GM23338 (cell line): ENCODE measurements around the gene OR13C2. TPM values are rescaled to one million over a fixed set of nuclear protein-coding genes. Genes with fewer than 3 reads are reported as not detected.
A peak's percentile ranks its signal among the peaks of the same experiment; 100 is the strongest.

Experiments used
- ATAC-seq: fragments of 200-7000 bp; cut with Tn5 transposase; 3 replicates; pipeline ENCODE4 v1.9.1; 2020
- DNase-seq: peaks from one replicate; pipeline ENCODE4 v3.0.0-alpha.2; 2015; ENCODE audit warnings: low spot score
- H2AFZ ChIP-seq: fragments of 200-600 bp; sonication (generic); 2 replicates; pipeline ENCODE4 v1.8.0; 2016; ENCODE audit warnings: antibody characterized with exemption, mild to moderate bottlenecking, moderate library complexity
- H3F3A ChIP-seq: fragments of 200-600 bp; sonication (generic); replicated peaks from 2 replicates; pipeline ENCODE4 v1.8.0; 2017; ENCODE audit warnings: antibody characterized with exemption, mixed run types, low read depth
- H3K27ac ChIP-seq: fragments of 200-600 bp; sonication (generic); 2 replicates; pipeline ENCODE4 v1.6.1; 2016; ENCODE audit warnings: low read depth
- H3K27me3 ChIP-seq: fragments of 200-600 bp; sonication (generic); 2 replicates; pipeline ENCODE4 v1.8.0; 2016; ENCODE audit warnings: mild to moderate bottlenecking, mixed run types, moderate library complexity; ENCODE audit not compliant: insufficient read depth
- H3K36me3 ChIP-seq: fragments of 200-600 bp; sonication (generic); 2 replicates; pipeline ENCODE4 v1.8.0; 2016; ENCODE audit warnings: mild to moderate bottlenecking; ENCODE audit not compliant: insufficient read depth
- H3K4me1 ChIP-seq: fragments of 200-600 bp; sonication (generic); 2 replicates; pipeline ENCODE4 v1.8.0; 2016; ENCODE audit warnings: mild to moderate bottlenecking, moderate library complexity; ENCODE audit not compliant: insufficient read depth
- H3K4me2 ChIP-seq: fragments of 200-600 bp; sonication (generic); 2 replicates; pipeline ENCODE4 v1.7.1; 2017; ENCODE audit warnings: mixed run types
- H3K4me3 ChIP-seq: fragments of 200-600 bp; sonication (generic); 2 replicates; pipeline ENCODE4 v1.6.1; 2016; ENCODE audit warnings: mixed run types
- H3K79me2 ChIP-seq: fragments of 200-600 bp; sonication (generic); replicated peaks from 2 replicates; pipeline ENCODE4 v1.8.0; 2017; ENCODE audit warnings: mild to moderate bottlenecking; ENCODE audit not compliant: insufficient read depth
- H3K9me2 ChIP-seq: fragments of 200-600 bp; sonication (generic); 2 replicates; pipeline ENCODE4 v1.8.0; 2017; ENCODE audit not compliant: insufficient read depth
- H4K20me1 ChIP-seq: fragments of 200-600 bp; sonication (generic); replicated peaks from 2 replicates; pipeline ENCODE4 v1.8.0; 2017; ENCODE audit warnings: mild to moderate bottlenecking; ENCODE audit not compliant: insufficient read depth
- H3K27ac Mint-ChIP-seq: 2 replicates; pipeline ENCODE4 v1.8.0; 2020; ENCODE audit warnings: inconsistent platforms, mild to moderate bottlenecking, moderate library complexity, mixed read lengths
- H3K27me3 Mint-ChIP-seq: 3 replicates; pipeline ENCODE4 v1.8.0; 2022; ENCODE audit warnings: low read depth, mild to moderate bottlenecking, moderate library complexity, mixed read lengths, inconsistent platforms; ENCODE audit not compliant: insufficient read depth, poor library complexity
- H3K36me3 Mint-ChIP-seq: 3 replicates; pipeline ENCODE4 v1.8.0; 2021; ENCODE audit warnings: low read depth, mild to moderate bottlenecking, inconsistent platforms, moderate library complexity, mixed read lengths
- H3K4me1 Mint-ChIP-seq: 3 replicates; pipeline ENCODE4 v1.8.0; 2020; ENCODE audit warnings: mild to moderate bottlenecking, inconsistent platforms, mixed read lengths
- H3K4me3 Mint-ChIP-seq: 3 replicates; pipeline ENCODE4 v1.8.0; 2021; ENCODE audit warnings: moderate library complexity, mild to moderate bottlenecking, inconsistent platforms, mixed read lengths
- H3K9me3 Mint-ChIP-seq: 3 replicates; pipeline ENCODE4 v1.8.0; 2020; ENCODE audit warnings: moderate library complexity, mild to moderate bottlenecking, inconsistent platforms, mixed read lengths
- CREB1 ChIP-seq: fragments of 250-450 bp; sonication (Bioruptor Pico); IDR thresholded peaks from 2 replicates; pipeline ENCODE4 v1.5.0; 2020; ENCODE audit warnings: low read depth, mild to moderate bottlenecking, moderate library complexity
- EZH2 ChIP-seq: fragments of 200-600 bp; sonication (generic); IDR thresholded peaks from one replicate; pipeline ENCODE4 v1.8.0; 2017; ENCODE audit warnings: antibody characterized with exemption, mild to moderate bottlenecking, low read depth; ENCODE audit not compliant: unreplicated experiment
- NANOG ChIP-seq: IDR thresholded peaks from 2 replicates; pipeline ENCODE4 v1.6.1; 2016; ENCODE audit warnings: antibody characterized with exemption, borderline replicate concordance
- POLR2AphosphoS5 ChIP-seq: IDR thresholded peaks from 2 replicates; pipeline ENCODE4 v1.6.1; 2016; ENCODE audit warnings: antibody characterized with exemption, low read depth
- REST ChIP-seq: IDR thresholded peaks from one replicate; pipeline ENCODE4 v1.6.1; 2018; ENCODE audit warnings: antibody characterized with exemption; ENCODE audit not compliant: unreplicated experiment
- ZNF331 ChIP-seq: fragments of 250-450 bp; sonication (Bioruptor Pico); IDR thresholded peaks from 2 replicates; pipeline ENCODE4 v1.5.0; 2020; ENCODE audit warnings: low read depth, mild to moderate bottlenecking, moderate library complexity
- polyA plus RNA-seq: library from polyadenylated mRNA; unstranded; fragments of >200 nt; fragmentation: Nextera tagmentation; extraction: Ambion mirVana; gene quantifications from 2 replicates; pipeline ENCODE4 v1.2.1, GENCODE V29; 2016
- total RNA-seq: library from RNA; depleted of rRNA; stranded (reverse); fragments of >200 nt; shearing (Covaris generic); gene quantifications from 2 replicates; pipeline ENCODE4 v1.2.3, GENCODE V29; 2014
- TF ChIP-seq, protein P1 (sequence below), 2 experiments: fragments of 200-600 bp in 1 of 2; sonication (generic) in 1 of 2; conservative IDR thresholded peaks; 2 replicates each; pipeline versions ENCODE4 v1.5.1 to v1.6.1; 2016 to 2017; ENCODE audit warnings: antibody characterized with exemption in 2 of 2, low read depth in 2 of 2, mild to moderate bottlenecking in 2 of 2, moderate library complexity in 1 of 2

OR13C2 gene
- total and polyA plus RNA-seq, 2 experiments from 2014 or later = not detected

DNA sequence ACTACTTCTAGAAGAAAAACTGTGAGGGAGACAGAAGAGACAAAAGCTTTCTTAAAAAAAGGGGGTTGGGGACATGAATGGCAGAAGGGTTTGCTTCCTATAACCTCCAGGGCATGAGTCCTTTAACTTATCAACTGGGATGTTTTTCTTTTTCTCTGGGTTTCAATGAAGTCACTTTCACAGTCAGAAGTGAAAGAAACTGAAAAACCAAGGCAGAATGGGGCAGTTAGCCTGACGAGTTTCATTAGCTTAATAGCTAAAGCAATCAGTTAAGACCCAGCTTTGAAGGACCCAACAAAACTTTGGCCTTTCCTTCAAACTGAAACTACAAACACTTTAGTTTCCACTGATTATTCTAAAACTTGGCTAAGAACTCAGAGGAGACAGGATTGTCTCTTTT is 41.1 kb downstream of the OR13C2 start:
- Mint-ChIP-seq H3K36me3 (no peaks in the 10 kb centered on the region), H3K27ac (no peak overlapping the region), H3K9me3 (peaks cover under 1% of the 10 kb centered on the region; the same call in 1 of the 3 replicates), H3K27me3 (no peaks in the 10 kb centered on the region), H3K4me1 (no peaks in the 10 kb centered on the region), H3K4me3 (no peak overlapping the region)
- no peaks in the 10 kb centered on the region for H3K4me1 ChIP-seq
- H3F3A ChIP-seq = no peaks in the 10 kb centered on the region
- DNase-seq (no peak), ATAC-seq (no peak)
- H3K27me3 ChIP-seq = no peaks in the 10 kb centered on the region
- no peak overlapping the region for H2AFZ ChIP-seq
- no peaks in the 10 kb centered on the region for H3K36me3 ChIP-seq
- no peak overlapping the region for H3K4me2 ChIP-seq
- no peaks in the 10 kb centered on the region for H3K79me2 ChIP-seq
- 0 out of 2 replicates have a peak, but pooled peaks cover 2% of the 10 kb centered on the region for H3K9me2 ChIP-seq
- H3K4me3 ChIP-seq = no peak overlapping the region
- TF ChIP-seq NANOG (no peak), REST (no peak), EZH2 (no peak), ZNF331 (CRISPR knock-in tag) (no peak), POLR2AphosphoS5 (no peak), CREB1 (CRISPR knock-in tag) (no peak)
- H4K20me1 ChIP-seq = no peaks in the 10 kb centered on the region
- H3K27ac ChIP-seq = no peak overlapping the region

DNA sequence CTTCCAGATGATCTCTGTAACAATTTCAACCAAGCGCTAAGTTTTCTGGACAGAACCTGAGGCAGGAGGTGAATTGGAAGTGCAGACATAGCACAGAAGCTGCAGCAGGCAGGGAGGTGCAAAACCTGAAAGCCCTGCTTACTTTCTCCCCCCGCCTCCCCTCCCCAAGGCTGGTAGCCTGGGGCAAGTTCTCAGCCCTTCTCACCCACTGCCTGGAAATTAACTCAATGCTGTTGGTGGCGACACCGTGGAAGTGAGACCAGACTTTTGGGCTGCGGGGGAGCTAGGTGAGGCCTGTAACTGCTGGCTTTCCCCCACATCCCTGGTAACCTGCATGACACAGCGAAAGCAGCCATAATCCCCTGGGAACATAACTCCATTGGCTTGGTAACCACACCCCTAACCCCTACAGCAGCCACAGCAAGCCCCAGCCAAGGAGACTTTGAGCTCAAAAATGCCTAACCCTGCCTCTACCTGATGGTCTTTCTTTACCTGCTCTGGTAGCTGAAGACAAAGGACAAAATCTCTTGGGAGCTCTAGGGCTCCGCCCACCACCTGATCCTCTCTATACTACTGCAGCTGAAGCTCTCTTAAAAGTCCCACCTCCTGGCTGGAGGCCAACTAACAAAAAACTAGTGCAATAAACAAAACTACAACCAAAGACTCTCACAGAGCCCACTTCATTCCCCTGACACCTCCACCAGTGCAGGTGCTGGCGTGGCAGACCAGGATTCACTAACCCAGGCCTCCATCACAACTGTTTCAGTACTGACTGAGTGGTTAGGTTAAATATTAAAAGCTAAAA is 48.4 kb downstream of the OR13C2 start:
- Mint-ChIP-seq H3K27ac (peak overlapping the region; percentile 88; the same call in 1 of the 2 replicates), H3K36me3 (no peaks in the 10 kb centered on the region), H3K4me3 (no peak overlapping the region), H3K9me3 (peaks cover 16% of the 10 kb centered on the region; the same call in 1 of the 3 replicates), H3K27me3 (no peaks in the 10 kb centered on the region), H3K4me1 (0 out of 3 replicates have a peak, but pooled peaks cover 3% of the 10 kb centered on the region)
- H2AFZ ChIP-seq = peak overlapping the region; percentile 70; the same call in 1 of the 2 replicates
- H3K9me2 ChIP-seq = no peaks in the 10 kb centered on the region
- no peak overlapping the region for H3K4me3 ChIP-seq
- no peaks in the 10 kb centered on the region for H3K36me3 ChIP-seq
- no peaks in the 10 kb centered on the region for H4K20me1 ChIP-seq
- H3K4me2 ChIP-seq = no peak overlapping the region
- H3K4me1 ChIP-seq = peaks cover 4% of the 10 kb centered on the region; the same call in 1 of the 2 replicates
- H3K79me2 ChIP-seq = no peaks in the 10 kb centered on the region
- H3K27me3 ChIP-seq = no peaks in the 10 kb centered on the region
- H3F3A ChIP-seq = no peaks in the 10 kb centered on the region
- H3K27ac ChIP-seq = no peak overlapping the region
- peak; percentile 35; the same call in 1 of the 3 replicates for ATAC-seq
- DNase-seq = peak; percentile 25
- TF ChIP-seq, protein P1, sequence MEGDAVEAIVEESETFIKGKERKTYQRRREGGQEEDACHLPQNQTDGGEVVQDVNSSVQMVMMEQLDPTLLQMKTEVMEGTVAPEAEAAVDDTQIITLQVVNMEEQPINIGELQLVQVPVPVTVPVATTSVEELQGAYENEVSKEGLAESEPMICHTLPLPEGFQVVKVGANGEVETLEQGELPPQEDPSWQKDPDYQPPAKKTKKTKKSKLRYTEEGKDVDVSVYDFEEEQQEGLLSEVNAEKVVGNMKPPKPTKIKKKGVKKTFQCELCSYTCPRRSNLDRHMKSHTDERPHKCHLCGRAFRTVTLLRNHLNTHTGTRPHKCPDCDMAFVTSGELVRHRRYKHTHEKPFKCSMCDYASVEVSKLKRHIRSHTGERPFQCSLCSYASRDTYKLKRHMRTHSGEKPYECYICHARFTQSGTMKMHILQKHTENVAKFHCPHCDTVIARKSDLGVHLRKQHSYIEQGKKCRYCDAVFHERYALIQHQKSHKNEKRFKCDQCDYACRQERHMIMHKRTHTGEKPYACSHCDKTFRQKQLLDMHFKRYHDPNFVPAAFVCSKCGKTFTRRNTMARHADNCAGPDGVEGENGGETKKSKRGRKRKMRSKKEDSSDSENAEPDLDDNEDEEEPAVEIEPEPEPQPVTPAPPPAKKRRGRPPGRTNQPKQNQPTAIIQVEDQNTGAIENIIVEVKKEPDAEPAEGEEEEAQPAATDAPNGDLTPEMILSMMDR (conservative IDR thresholded peaks at IDR 0.05; ENCODE audit: low read depth in 2 of 2) = no peak
- TF ChIP-seq REST (no peak), EZH2 (no peak)
